Mesodermal cell (in vitro differentiated cells): ENCODE data around the gene SMG9. TPM values are rescaled to one million over a fixed set of nuclear protein-coding genes. Genes with fewer than 3 reads are reported as not detected.

ENCODE experiments used
- H3K27ac ChIP-seq: 2 replicates; pipeline ENCODE4 v1.7.0; 2013; ENCODE audit warnings: mild to moderate bottlenecking, low read depth, low read length, moderate library complexity; ENCODE audit not compliant: severe bottlenecking
- H3K36me3 ChIP-seq: 2 replicates; pipeline ENCODE4 v1.7.1; 2013; ENCODE audit warnings: mild to moderate bottlenecking, low read length, moderate library complexity; ENCODE audit not compliant: control insufficient read depth, insufficient read depth
- H3K4me1 ChIP-seq: one replicate; pipeline ENCODE4 v1.7.1; 2013; ENCODE audit warnings: mild to moderate bottlenecking, low read length; ENCODE audit not compliant: insufficient read depth, control insufficient read depth, poor library complexity, severe bottlenecking
- H3K4me3 ChIP-seq: 2 replicates; pipeline ENCODE4 v1.7.0; 2013; ENCODE audit warnings: low read length, control low read depth, mild to moderate bottlenecking; ENCODE audit not compliant: insufficient read depth, poor library complexity, severe bottlenecking; ENCODE audit errors: extremely low read depth
- H3K9me3 ChIP-seq: 2 replicates; pipeline ENCODE4 v1.7.1; 2013; ENCODE audit warnings: mild to moderate bottlenecking, low read length, moderate library complexity; ENCODE audit not compliant: control insufficient read depth
- WGBS, 2 experiments: methylation state at CpG; one replicate each; pipeline ENCODE4 v1.1.5; 2013; ENCODE audit warnings: missing lambda C conversion rate in 2 of 2; ENCODE audit not compliant: insufficient coverage in 2 of 2; 5-methylcytosine and 5-hydroxymethylcytosine counted together
- polyA plus RNA-seq, 2 experiments: library from polyadenylated mRNA; stranded (reverse); fragments of 50-300 nt; gene quantifications; one replicate each; pipeline ENCODE4 v1.2.3, GENCODE V29; 2013

Gene SMG9
- 45.2 TPM for polyA plus RNA-seq (2013, experiment 1 of 2)
- polyA plus RNA-seq (2013, experiment 2 of 2) = 33.8 TPM

GRCh38 chr19:43754503-43755255 lies at the start of gene SMG9:
Gene SMG9, minus strand, starts transcription at chr19:43754962. Its CDS starts 4,221 bp downstream, at chr19:43750741.
- peak within 1 kb of the TSS; percentile 86 for H3K4me3 ChIP-seq
- 1% methylated on average over 42 to 52 of the region's 79 CpGs for WGBS, 2 experiments
- H3K36me3 ChIP-seq = peaks cover 34% of the 10 kb centered on the region
- peak within 1 kb of the TSS; percentile 99 for H3K27ac ChIP-seq
- H3K4me1 ChIP-seq = peaks cover 40% of the 10 kb centered on the region
- no peaks in the 10 kb centered on the region for H3K9me3 ChIP-seq

- Histone ChIP-seq H3K9me3 (no peaks in the 10 kb centered on the region), H3K4me3 (no peak overlapping the region), H3K27ac (no peak overlapping the region), H3K4me1 (no peaks in the 10 kb centered on the region), H3K36me3 (no peaks in the 10 kb centered on the region)
- WGBS, 2 experiments = 47% methylated on average over 2 of the region's 2 CpGs; no CpG with 5 or more reads in 1 of the 2 experiments
Measured at GRCh38 chr19:43804432-43804831, 49.7 kb upstream of the SMG9 start.

- Histone ChIP-seq H3K36me3 (no peaks in the 10 kb centered on the region), H3K4me3 (no peak within 1 kb of the TSS), H3K4me1 (peaks cover 6% of the 10 kb centered on the region), H3K9me3 (no peaks in the 10 kb centered on the region), H3K27ac (no peak within 1 kb of the TSS)
- 62 to 66% methylated on average over 7 to 8 of the region's 12 CpGs for WGBS, 2 experiments
Measured at GRCh38 chr19:43802216-43802951, 47.6 kb upstream of the SMG9 start, which contains the start of gene LYPD5. Gene LYPD5, minus strand, starts transcription at chr19:43802447. Its CDS starts 67 bp downstream, at chr19:43802380.

DNA sequence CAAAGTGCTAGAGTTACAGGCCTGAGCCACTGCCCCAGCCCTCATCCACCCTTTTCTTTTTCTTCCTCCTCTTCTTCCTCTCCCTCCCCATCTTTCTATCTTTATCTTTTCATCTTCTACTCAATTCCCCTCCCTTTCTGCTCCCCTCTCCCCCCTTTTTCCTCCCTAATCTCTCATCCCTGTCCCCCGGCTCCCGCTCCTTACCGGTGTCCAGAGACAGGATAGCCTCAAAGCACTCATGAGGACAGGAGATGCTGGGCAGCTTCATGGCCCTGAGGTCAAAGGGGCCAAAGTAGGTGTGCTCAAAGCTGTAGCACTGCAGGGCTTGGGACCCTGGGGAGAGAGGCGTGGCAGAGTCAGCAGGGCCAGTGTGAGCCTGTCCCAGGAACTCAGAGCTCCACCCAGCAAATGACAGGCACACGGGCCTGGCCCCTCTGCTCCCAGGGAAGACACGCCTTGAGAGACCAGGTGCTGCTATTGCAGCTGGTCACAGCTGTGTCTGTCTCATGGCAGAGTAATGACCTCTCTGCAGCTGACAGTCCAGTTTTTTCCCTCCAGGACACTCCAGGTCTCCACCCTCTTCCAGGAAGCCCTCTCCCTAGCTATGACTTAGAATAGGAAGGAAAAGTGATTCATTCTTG lies 44.9 kb upstream of the SMG9 start:
- Histone ChIP-seq H3K36me3 (no peaks in the 10 kb centered on the region), H3K4me1 (peaks cover 6% of the 10 kb centered on the region), H3K27ac (no peak overlapping the region), H3K9me3 (no peaks in the 10 kb centered on the region), H3K4me3 (no peak overlapping the region)
- WGBS, 2 experiments = 23 to 57% methylated on average over 3 to 5 of the region's 6 CpGs

DNA sequence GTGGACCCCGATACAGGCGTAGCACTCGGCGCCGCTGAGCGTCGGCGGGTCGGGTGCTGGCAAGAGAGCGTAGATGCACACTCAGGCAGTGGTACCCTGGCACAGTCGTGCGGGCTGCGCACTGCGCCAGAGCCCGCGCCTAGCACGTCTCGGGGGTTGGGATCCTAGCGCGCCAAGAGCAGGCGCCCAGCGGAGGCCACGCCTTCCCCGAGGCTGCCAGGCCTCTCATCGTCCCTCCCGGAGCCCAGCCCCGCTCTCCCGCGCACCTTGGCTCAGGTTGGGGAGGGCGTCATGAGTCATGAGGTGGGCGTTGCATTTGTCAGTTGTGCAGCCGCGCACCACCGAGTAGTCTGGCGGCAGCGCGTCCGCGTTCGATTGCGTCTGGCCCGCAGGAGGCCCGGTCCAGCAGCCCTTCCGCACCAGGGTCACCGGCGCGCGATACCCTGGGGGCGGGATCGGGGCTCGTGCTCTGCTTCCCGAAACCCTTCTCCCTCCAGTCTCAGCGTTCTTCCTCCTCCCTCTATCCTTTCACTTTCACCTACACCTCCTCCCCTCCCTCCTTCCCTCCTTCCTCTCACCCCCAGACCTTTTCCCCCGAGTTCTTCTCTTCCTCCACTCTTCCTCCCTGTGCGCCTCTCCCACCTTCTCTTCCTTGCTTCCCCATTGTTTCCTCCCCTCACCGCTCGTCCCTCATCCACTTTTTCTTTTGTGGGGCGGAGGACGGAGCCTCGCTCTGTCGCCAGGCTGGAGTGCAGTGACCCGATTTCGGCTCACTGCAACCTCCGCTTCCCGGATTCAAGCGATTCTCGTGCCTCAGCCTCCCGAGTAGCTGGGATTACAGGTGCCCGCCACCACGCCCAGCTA lies 44.0 kb upstream of the SMG9 start:
- Histone ChIP-seq H3K36me3 (no peaks in the 10 kb centered on the region), H3K4me3 (peak overlapping the region; percentile 14), H3K4me1 (peaks cover 6% of the 10 kb centered on the region), H3K27ac (no peak overlapping the region), H3K9me3 (no peaks in the 10 kb centered on the region)
- 10 to 17% methylated on average over 44 to 63 of the region's 70 CpGs for WGBS, 2 experiments

DNA sequence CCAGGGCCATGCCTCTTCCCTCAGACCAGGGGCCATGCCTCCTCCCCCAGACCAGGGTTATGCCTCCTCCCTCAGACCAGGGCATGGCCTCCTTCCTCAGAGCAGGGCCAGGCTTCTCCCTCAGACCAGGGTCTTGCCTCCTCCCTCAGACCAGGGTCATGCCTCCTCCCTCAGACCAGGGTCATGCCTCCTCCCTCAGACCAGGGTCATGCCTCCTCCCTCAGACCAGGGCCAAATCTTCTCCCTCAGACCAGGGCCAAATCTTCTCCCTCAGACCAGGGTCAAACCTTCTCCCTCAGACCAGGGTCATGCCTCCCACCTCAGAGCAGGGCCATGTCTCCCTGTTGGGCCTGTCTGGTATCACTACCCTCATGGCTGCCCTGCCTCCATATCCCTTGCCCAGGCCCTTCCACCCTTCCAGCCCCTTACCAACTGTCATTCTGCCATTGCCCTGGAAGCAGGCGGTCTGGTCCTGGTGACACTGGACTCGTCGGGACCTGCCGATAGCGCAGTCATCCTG lies 43.3 kb upstream of the SMG9 start:
- Histone ChIP-seq H3K4me1 (peaks cover 6% of the 10 kb centered on the region), H3K36me3 (no peaks in the 10 kb centered on the region), H3K4me3 (peak overlapping the region; percentile 14), H3K9me3 (no peaks in the 10 kb centered on the region), H3K27ac (no peak overlapping the region)
- 24 to 27% methylated on average over 5 of the region's 5 CpGs for WGBS, 2 experiments

- no peak overlapping the region for H3K4me3 ChIP-seq
- no peaks in the 10 kb centered on the region for H3K9me3 ChIP-seq
- WGBS, 2 experiments = 67 to 77% methylated on average over 7 of the region's 7 CpGs
- no peaks in the 10 kb centered on the region for H3K36me3 ChIP-seq
- peaks cover 6% of the 10 kb centered on the region for H3K4me1 ChIP-seq
- H3K27ac ChIP-seq = no peak overlapping the region
Measured at GRCh38 chr19:43797556-43797955, 42.8 kb upstream of the SMG9 start.

GRCh38 chr19:43797118-43797517 lies 42.4 kb upstream of the SMG9 start:
- H3K4me3 ChIP-seq = no peak overlapping the region
- 52 to 65% methylated on average over 6 of the region's 6 CpGs for WGBS, 2 experiments
- H3K4me1 ChIP-seq = peaks cover 6% of the 10 kb centered on the region

DNA sequence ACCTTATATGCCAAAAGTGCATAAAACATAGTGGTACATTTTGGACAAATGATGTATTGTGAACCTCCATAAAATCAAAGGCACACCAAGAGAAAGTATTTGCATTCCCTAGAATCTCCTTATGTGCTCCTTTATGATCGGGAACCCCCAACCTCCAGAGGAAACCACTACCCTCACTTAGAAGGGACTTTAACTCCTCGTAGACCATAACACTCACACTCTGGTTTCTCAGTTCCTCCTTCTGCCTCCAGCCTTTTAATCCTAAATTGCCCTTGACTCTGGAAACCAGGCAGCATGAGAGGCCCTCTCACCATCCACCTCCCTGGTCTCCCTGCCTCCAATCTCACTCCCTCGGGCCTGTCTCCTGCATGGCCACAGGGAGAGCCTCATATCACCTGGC lies 35.8 kb upstream of the SMG9 start:
- Histone ChIP-seq H3K36me3 (no peaks in the 10 kb centered on the region), H3K4me1 (no peaks in the 10 kb centered on the region), H3K9me3 (no peaks in the 10 kb centered on the region), H3K4me3 (no peak overlapping the region), H3K27ac (no peak overlapping the region)
- 33 to 50% methylated on average over 2 to 3 of the region's 3 CpGs for WGBS, 2 experiments

More at GRCh38 chr19:43797118-43797517, 42.4 kb upstream of the SMG9 start:
- no peaks in the 10 kb centered on the region for H3K36me3 ChIP-seq
- H3K9me3 ChIP-seq = no peaks in the 10 kb centered on the region
- H3K27ac ChIP-seq = no peak overlapping the region

DNA sequence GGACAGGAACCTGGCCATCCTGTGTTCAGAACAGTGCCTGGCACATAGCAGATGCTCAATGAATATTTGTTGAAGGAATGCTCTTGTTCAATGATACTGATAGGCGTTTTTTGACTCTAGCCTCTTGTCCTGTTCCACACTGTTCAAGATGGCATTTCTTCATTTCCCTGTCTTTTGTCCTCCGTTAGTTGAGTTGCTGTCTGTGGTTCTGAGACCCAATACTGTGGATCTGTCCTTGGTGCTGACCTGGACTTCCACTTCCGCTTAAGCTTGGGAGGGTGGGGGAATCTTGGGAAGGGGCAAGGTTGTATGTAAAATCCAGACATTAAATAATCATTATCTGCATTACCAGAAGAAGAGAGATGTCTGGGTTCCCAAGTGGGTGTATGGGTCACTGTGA lies 34.3 kb upstream of the SMG9 start:
- WGBS, 2 experiments = 13% methylated on average over 1 of the region's 3 CpGs; no CpG with 5 or more reads in 1 of the 2 experiments
- Histone ChIP-seq H3K4me3 (no peak overlapping the region), H3K9me3 (no peaks in the 10 kb centered on the region), H3K36me3 (no peaks in the 10 kb centered on the region), H3K4me1 (peaks cover 11% of the 10 kb centered on the region), H3K27ac (no peak overlapping the region)
